ENCODE data around the gene ADGRE2.
"Not testable (repeated sequence)": the region's sequence is repeated elsewhere in the genome, so short reads cannot be mapped to it uniquely, and the experiment has no call there.

ADGRE2 gene

GRCh38 chr19:14777645-14778044, 715 bp downstream of the ADGRE2 start:
- not testable (repeated sequence) for DNase-seq

- no peak for DNase-seq
Measured at GRCh38 chr19:14775869-14776586, 2.3 kb downstream of the ADGRE2 start.

- not testable (repeated sequence) for DNase-seq
Measured at GRCh38 chr19:14775326-14775725, 3.0 kb downstream of the ADGRE2 start.

GRCh38 chr19:14774373-14774772, 4.0 kb downstream of the ADGRE2 start:
- DNase-seq = no peak

GRCh38 chr19:14773722-14774121, 4.6 kb downstream of the ADGRE2 start:
- DNase-seq = not testable (repeated sequence)

- DNase-seq = no peak
Measured at GRCh38 chr19:14772995-14773394, 5.4 kb downstream of the ADGRE2 start.

GRCh38 chr19:14772467-14772866, 5.9 kb downstream of the ADGRE2 start:
- DNase-seq = no peak

- DNase-seq = no peak
Measured at GRCh38 chr19:14770944-14771839, 7.2 kb downstream of the ADGRE2 start.

DNA sequence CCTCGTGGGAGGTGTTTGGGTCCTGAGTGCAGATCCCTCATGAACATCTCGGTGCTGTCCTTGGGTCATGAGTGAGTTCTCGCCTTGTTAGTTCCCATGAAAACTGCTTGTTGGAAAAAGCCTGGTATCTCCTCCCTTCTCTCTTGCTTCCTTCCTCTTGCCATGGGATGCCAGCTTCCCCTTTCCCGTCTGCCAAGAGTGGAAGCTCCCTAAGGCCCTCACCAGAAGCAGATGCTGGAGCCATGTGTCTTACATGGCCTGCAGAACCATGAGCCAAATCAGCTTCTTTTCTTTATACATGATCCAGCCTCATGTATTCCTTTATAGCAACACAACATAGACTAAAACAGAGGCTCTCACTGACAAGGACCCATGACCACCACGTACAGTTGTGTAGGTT, 8.2 kb downstream of the ADGRE2 start:
- no peak for DNase-seq

DNA sequence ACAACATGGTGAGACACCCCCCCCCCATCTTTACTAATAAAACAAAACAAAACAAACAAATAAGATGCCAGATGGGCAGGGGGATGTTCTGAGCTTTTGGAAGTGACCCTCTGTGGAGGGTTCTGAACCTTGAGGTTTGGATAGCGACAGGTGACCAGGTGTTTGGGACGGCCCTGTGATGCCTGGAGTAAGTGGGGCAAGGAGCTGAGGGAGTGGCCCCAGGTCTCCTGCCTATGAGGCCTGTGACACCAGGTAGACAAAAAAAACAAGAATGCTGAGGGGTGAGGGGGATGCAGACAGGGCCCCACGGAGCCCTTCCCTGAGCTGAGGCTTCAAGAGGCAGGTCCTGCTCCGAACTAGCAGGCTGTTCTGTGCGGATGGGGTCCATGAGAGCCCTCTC, 9.2 kb downstream of the ADGRE2 start:
- DNase-seq = no peak

GRCh38 chr19:14768001-14768400, 10.4 kb downstream of the ADGRE2 start:
- DNase-seq = no peak

- DNase-seq = no peak
Measured at GRCh38 chr19:14767466-14767971, 10.8 kb downstream of the ADGRE2 start.

- not testable (repeated sequence) for DNase-seq
Measured at GRCh38 chr19:14765841-14766240, 12.5 kb downstream of the ADGRE2 start.

GRCh38 chr19:14765403-14765802, 13.0 kb downstream of the ADGRE2 start:
- not testable (repeated sequence) for DNase-seq

DNA sequence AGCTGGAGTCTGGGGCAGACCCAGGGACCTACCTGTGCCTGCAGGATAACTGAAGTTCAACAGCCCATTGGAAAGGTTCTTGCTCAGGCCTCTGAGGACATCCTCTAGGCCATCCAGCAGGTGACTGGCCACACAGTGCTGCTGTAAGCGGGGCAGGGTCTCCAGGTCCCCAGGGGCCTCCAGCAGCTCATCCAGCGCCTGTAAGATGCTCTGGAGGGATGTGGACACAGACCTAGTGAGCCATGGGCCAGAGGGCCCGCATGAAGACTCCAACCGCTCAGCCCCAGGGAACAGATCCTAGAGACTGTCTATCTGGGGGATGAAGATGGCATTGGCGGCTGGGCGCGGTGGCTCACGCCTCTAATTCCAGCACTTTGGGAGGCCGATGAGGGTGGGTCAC, 14.0 kb downstream of the ADGRE2 start:
- no peak for DNase-seq

- no peak for DNase-seq
Measured at GRCh38 chr19:14763497-14764145, 14.7 kb downstream of the ADGRE2 start.

GRCh38 chr19:14762111-14762510, 16.2 kb downstream of the ADGRE2 start:
- no peak for DNase-seq

GRCh38 chr19:14761607-14762006, 16.8 kb downstream of the ADGRE2 start:
- DNase-seq = no peak

GRCh38 chr19:14758816-14759215, 19.5 kb downstream of the ADGRE2 start:
- no peak for DNase-seq

- DNase-seq = no peak
Measured at GRCh38 chr19:14748601-14749000, 29.8 kb downstream of the ADGRE2 start.

DNA sequence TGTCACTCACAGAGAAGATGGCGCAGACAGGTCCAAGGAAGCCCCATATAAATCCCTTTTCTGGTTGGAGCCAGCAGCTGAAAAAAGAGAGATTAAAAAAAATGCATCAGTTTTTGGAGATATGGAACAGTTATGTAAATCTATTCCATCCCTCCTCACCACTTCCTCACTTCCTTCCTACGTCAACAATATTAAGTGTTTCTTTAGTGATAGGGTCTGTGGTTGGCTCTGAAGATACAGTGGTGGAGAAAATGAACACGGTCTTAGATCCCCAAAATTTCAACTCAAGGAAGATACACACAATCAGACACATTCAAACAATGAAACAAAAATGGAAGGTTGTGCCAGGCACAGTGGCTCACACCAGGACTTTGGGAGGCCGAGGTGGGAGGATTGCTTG, 31.5 kb downstream of the ADGRE2 start:
- DNase-seq = no peak

GRCh38 chr19:14735915-14736314, 42.4 kb downstream of the ADGRE2 start:
- no peak for DNase-seq

DNA sequence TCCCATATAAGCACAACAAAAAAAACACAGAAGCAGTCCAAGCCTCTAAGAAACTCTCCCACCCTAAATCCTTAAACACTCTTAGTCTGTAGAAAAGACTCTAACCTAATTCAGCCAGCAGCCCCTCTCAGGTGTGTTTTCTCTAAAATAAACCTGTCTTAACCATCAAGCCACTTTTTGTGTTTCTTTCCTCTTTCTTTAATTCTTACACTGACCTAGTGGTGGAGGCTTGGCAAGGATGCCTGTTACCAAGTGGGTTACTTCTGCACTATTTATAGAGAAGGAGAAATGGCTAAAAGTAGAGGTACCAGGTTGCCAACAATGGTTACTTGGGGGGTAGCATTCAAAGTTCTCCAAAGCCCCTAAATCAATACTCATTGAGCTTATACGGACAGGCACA, 44.8 kb downstream of the ADGRE2 start:
- DNase-seq = no peak

Data from activated CD4-positive, alpha-beta T cell treated with anti-CD3 and anti-CD28 coated beads for 48 hours (primary cell).